CD4-positive, alpha-beta T cell treated with Interleukin-10 for 1 hour (primary cell): ENCODE data around the gene CNTNAP4.

Experiments used
- DNase-seq: peaks from one replicate; pipeline ENCODE4 v3.0.0-alpha.2; 2020

CNTNAP4 gene

DNA sequence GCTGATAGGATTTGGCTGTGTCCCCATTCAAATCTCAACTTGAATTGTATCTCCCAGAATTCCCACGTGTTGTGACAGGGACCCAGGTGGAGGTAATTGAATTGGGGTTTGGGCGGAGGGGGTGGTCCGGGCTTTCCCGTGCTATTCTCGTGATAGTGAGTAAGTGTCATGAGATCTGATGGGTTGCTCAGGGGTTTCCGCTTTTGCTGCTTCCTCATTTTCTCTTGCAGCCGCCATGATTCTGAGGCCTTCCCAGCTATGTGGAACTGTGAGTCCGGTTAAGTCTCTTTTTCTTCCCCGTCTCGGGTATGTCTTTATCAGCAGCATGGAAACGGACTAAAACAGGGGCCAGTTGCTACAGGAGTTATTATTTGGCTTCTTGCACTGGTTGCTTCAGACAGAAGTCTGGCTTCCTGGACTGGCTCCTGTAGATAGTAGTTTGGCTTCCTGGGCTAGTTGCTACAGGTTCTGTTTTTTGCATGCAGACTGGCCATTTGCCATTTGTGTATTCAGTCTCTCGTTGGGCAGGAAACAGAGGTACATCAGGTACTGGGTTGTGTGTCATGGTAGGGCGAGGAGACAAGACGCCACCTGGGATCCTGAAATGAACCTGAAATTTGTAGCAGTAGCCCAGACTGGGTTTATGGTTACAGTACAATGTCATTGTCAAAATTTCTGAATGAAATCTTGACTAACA, 32.6 kb downstream of the CNTNAP4 start:
- no peak for DNase-seq

DNA sequence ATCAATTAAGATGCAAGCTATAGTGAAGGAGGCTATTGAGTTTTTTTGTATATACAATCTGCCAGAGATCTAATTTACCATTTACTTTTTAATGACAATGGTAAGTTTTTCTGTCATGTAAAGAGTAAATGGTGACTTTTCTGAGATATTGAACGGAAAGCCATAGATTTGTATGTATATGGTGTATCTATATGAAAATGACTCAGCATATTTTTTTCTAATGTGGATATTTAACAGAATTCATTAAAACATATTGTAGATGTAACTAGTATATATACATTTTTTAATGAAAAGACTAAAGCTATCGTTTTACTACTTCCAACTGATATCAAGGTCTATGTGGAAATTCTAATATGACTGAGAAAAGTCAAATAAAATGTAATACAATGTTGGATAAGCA, 34.1 kb downstream of the CNTNAP4 start:
- no peak for DNase-seq

DNA sequence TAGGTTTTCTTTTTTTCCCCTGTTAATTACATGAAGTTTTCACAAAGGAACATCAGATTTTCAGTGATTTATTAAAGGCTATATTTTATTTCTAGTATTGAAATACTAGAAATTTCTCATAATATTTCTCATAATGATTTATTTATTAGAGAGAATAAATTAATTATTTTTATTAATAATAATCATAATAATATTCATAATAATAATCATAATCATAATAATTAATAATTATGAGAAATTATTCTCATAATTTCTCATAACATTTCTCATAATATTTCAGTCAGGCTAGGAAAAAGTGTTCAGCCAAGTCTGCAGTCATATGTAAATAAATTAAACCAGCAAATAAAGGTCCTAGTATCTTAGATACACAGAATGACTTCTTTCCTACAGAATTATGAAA, 41.4 kb downstream of the CNTNAP4 start:
- DNase-seq: no peak

DNA sequence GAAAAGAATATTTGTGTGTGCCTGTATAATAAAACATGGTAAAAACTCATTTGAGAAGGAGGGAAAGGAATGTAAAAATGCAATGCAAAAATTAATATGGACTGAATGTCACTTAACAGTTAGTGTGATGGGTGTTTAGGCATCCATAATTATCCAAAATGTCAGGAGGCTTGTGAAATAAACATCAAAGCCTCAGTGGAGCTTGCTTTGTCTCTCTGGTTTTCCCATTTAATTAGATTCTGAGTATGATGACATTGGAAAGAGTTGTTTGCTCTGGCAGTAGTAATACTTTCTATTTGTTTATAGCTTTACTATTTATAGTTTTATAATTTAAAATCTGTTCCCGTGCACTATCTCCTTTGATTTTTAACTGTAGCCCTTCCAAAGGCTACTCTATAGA, 51.9 kb downstream of the CNTNAP4 start:
- DNase-seq: no peak

DNA sequence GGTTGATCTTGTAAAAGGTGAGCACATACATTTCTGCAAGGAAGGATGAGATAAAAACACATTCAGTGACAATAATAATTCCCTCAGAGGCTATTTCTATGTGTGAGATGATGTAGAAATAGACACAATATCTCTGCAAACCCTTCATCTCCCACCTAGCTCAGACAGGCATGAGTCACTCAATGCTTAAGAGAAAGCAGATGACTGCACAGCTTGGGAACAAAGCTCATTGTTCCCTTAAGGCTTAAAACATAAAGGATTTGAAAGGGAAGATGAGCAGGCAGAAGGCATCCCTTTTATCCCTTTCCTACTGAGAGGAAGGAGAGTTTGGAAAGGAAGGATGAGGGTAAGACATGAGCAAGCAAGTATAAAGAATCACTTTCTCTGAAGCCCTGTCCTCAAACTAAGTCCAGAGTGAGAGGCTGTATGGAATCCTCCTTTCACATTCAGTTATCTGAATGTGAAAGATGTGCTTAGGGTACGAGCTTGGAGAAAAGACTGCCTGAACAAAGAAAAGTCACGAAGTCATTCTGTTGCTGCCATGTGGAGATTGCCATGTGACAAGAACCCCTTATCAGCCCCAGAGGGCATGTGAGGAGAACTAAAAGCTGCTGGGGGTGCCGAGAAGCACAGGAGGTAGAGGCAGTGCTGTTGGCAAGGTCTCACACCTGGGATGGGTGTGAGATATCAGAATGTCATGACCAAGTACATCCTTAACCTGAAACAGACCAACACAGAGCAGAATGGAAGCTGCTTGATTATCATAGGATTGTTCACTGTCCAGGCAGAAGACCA, 58.2 kb downstream of the CNTNAP4 start:
- DNase-seq: no peak

DNA sequence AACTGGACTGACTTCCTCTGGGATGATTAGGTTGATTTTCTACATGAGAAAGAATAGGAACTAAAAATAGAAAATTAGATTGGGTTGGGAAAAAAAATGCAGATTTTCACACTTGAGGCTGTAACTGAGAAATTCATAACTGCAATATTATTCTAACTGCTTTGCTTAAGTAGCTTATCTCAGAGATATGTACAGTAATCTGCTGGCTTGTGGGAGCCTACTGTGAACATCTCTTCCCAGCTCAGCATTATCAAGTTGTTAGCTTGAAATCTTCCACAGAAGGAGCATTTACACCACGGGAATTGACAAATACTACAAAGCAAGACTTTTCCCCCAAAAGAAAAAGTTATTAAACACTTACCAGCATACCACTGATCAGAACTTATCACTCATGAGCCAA, 58.9 kb downstream of the CNTNAP4 start:
- no peak for DNase-seq

DNA sequence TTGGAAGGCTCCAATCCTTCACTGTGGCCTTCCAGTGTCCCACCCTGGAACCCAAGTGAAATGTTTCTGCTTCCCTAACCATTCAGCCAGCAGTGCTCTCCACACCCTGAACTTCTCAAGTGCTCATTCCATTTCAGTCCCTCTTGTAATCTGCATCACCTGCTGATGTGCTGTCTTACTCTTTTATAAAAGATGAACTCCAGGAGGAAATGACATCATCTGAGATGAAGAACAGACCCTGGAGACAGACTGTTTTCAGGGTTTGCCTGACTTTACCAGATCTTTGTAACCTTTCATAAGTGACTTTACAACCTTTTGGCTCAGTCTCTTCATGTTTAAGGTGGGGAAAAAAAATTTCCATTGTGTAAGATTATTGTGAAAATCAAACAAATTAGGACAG, 61.3 kb downstream of the CNTNAP4 start:
- no peak for DNase-seq

DNA sequence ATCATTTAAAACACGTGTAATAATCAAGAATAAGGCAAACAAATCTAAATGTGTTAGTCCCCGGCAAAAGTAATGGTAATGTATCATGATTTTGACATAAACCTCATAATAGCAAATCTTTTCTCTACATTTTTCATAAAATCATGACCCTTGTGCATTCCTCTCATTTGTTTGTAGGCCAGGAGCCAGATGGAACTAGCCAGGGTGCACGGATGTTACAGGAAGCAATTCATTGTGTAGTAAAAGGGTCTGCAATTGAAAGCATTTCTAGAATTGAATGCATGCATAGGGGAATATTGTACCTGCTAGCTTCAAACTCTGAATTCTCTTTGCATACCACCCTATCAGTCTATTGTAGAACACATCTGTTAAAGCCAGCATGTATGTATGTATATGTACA, 66.6 kb downstream of the CNTNAP4 start:
- no peak for DNase-seq

DNA sequence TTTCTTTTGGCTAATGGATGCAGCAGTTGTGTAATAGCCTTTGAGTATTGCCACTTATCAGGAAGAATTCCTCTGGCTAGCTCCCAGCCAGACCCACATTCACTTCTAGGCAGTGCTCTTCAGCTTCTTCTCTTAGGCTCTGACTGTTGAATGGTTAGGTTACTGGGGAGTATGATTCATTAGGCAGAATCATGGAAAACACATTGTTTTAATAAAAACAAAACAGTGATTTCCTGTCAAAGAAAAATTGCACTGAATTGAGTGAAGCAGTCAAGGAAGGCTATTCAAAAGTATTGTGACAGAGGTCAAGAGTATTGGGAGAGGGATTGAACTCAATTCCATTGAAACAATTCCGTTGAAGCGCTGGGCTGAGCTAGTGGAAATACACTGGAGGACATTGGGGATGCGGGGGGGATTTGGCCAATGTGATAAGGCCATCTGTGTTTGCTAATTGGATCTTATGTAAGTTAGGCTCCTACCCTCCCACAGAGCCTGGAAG, 68.0 kb downstream of the CNTNAP4 start:
- no peak for DNase-seq

DNA sequence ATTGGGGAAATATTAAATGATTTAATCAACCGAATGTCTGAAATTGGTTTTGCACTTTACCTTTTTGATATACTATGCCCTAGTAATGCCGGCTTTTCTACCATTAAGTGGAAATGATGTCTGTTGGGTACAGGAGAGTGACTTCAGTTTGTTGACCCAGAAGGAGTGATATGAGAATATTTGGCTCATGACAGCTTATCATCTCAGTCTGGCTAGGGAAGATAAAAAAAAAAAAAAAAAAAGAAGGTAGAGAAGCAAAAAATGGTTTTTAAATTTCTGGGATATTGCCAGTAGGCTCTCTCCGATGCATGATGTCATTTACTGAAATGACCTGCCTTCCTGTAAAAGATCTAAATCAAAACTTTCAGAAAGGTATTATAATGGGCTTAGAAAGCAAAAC, 69.0 kb downstream of the CNTNAP4 start:
- DNase-seq: no peak

DNA sequence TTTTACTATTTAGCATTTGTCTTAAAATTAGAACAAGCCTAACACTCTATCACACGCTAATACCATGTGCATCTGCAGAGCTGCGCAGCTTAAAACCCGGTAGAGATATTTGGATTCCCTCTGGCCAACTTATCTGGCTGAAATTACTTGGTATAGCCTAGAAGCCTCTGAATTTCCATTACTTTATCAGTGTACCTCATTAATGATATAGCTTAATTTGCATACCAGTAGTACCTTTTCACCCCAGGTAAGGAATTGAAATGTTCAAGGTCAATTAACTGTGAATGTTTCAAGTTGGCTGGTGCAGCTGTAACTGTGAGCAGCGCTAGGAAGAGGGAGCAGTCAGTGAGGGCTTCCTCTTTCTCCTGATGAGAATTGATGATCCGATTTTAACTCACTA, 74.2 kb downstream of the CNTNAP4 start:
- DNase-seq: no peak

DNA sequence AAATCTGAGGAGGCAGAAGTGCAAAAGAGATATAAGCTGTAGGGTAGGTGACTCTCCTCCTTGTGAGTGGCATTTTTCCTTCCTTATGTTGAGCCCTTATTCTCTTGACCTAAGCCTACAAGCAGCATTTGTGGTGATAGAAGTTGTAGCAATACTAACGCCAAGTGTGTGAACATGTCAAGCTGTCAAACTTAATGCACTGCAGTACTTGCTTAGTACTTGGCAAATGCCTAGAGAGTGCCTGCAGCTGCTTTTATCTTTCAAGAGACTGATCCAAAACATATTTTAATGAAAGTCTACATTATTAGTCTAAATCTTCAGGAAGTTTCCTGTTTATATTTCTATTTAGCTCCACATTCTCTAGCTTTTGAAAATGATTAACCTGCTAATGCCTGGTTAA, 83.2 kb downstream of the CNTNAP4 start:
- no peak for DNase-seq

DNA sequence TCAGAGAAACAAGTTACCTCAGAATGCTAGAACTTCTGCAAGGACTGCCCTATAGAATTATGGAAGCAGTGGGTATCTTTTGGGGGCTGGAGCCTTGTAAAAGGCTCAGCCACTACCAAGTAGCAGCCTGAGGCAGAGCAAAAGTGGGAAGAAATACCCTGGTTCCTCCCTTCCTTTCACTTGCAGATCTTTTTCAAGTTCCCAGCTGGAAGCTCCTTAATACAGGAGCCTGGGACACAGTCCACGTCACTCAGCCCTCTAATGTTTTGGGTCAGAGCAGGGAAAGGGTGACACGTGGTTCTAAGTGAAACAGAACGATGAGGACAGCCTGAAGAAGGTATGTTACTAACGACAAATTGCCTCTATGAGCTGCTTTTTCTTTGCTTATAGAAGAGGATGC, 93.1 kb downstream of the CNTNAP4 start:
- no peak for DNase-seq

DNA sequence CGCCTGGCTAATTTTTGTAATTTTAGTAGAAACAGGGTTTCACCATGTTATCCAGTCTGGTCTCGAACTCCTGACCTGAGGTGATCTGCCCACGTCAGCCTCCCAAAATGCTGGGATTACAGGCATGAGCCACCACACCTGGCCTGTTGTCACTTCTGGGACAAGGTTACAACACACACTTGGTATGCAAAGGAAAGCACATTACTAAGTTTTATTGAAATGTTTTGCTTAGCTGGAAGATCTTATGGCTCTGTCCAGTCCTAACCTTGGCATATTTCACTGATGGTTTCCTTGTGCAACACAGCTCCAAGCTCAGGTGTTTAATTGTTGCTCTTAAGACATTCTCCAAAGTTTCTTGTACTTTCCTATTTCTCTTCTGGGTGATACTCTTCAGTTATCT, 94.2 kb downstream of the CNTNAP4 start:
- no peak for DNase-seq

DNA sequence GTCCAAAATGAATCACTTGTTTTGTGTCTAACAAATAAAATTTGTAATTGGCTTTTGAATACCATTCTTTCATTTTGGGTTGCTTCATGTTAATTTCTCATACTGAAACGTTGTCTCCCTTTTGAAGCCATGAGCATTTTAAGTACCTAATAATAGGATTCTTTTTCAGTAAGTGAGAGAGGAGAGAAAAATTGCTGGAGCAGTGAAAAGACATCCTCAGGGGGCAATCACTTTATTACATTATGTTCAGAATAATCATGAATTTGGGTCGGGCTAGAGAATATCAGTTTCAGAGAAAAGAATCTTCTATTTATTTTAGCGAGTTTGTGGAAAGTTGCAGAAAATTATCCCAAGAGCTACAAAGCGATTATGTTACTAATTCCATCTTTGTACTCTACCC, 96.8 kb downstream of the CNTNAP4 start:
- DNase-seq: no peak

DNA sequence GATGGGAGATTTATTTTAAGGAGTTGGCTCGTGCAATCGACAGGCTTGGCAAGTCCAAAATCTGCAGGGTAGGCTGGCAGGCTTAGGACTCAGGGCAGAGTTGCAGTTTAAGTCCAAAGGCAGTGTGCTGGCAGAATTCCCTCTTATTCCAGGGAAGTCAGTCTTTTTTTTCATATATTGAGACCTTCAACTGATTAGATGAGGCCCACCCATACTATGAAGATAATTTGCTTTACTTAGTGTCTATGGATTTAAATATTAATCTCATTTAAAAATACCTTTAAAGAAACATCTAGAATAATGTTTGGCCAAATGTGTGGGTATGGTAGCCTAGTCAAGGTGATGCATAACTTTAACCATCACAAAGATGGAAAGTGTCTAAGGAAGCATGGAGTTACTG, 99.8 kb downstream of the CNTNAP4 start:
- no peak for DNase-seq

DNA sequence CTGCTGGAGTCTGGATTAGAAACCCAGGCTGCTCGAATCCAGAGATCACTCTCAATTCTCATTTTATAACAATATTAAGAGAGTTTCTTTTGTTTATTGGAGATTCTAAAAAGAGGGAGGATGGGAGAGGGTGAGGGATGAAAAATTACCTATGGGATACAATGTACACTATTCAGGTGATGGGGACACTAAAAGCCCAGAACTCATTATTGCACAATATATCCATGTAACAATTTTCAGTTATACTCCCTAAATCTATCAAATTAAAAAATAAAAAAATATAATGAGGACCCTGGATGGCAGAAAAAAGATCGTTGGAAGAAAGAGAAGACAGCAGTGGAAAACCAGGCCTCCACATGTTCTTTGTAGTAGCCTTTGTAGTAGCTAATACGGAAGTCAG, 100.8 kb downstream of the CNTNAP4 start:
- DNase-seq: no peak

DNA sequence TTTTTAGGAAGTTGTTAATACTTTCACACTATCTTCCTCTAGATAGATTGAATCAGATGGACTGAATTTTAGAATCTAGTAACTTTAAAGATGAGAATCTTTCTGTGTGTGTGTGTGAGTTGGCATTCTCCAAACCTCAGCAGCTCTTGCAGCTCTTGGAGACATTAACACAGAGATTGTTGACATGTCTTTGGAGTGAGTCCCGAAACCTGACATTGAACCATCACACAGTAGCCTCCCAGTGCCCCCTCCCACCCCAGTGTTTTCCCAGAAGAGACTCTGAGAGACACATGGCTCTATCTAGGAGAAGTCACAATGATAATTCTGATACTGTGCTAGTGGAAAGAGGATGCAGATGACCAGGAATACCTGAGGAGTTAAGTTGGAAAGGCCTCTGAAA, 103.9 kb downstream of the CNTNAP4 start:
- no peak for DNase-seq

DNA sequence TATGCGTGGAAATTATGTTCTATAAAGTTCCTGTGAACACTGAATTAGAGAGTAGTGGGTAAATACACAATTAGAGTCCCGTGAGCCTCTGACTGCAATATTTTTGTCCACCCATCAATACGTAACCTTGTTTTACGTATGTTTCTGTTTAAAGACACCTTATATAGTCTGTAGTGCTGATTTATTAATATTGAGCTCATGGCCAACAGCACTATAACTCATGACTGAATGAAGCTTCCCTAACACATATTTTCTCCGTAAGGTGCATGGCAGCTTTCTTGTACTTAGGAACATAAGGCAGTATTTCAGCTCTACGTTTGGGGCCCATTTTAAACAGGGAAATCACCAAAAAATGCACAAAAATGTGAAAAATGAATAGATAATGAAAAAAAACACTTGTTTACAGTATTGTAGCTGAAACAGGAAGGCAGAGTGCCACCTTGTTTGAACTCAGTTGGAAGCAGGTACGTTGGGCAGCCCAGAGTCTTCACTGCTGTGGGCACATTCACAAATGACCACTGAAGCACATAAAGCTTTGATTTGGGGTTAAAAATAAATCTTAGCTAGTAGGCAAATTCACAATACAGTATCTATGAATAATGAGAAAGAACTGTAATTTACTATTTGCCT, 108.5 kb downstream of the CNTNAP4 start:
- DNase-seq: no peak

DNA sequence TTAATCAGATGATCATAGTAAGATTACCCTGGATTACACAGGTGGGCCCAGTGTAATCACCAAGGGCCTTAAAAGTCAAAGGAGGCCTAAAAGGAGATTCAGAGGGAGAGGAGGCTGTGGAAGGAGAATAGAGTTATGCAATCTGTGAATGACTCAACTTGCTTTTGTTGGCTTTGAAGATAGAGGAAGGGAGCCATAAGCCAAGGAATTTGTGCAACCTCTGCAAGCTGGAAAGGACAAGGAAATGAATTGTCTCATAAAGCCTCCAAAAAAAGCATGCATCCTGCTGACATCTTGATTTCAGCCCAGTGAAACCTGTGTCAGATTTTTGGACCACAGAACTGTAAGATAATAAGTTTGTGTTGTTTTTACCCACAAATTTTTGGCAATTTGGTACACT, 109.6 kb downstream of the CNTNAP4 start:
- DNase-seq: no peak

DNA sequence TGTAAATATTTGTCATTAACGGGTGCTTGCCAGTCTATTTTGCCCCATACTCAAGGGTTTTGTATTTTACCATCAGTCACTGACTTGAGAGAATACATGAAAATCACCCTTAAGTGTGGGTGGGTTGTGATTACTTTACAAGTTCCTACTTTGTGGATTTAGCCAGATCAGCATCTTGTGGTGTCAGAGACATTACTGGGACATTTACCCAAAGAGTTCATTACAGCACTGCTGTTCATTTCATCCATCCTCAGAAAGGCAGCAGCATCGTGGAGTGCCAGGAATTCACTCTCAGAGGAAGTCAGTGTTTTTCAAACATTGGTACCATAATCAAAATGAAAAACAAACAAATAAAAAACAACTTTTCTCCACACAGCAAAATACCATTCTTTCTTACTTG, 110.8 kb downstream of the CNTNAP4 start:
- no peak for DNase-seq

DNA sequence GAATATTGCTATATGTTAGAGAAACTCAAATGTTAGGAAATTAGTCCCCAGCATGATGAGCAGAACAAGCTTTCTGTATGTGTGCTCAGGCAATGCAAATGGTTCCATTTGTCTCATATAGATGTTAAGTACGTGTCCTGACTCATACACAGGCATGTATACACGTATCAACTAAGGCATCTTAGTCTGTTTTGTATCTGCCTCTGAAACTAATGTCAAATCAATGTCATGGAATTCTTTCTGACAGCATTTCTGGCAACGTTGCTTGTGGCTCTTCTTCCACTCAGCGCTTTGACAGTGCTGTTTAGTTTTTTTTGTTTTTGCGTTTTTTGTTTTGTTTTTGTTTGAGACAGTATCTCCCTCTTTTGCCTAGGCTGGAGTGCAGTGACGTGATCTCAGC, 111.9 kb downstream of the CNTNAP4 start:
- DNase-seq: no peak

DNA sequence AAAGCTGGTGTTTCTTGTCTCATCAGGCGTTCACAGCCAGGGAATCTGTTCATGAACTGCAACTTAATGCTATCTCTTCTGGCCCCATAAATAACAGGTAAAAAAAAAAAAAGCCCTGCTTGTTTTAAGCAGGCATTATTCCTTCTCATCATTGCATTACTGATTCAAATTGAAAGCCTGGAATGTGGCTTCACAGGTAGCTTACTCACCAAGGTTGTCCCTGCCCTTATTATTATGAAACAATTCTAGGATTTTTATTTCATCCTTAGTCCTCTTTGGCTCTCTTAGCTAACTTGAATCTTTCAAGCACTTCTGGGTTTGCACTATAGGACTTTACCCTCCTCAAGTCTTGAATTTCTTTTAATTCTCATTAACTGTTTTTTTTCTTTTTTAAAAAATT, 113.3 kb downstream of the CNTNAP4 start:
- DNase-seq: no peak

DNA sequence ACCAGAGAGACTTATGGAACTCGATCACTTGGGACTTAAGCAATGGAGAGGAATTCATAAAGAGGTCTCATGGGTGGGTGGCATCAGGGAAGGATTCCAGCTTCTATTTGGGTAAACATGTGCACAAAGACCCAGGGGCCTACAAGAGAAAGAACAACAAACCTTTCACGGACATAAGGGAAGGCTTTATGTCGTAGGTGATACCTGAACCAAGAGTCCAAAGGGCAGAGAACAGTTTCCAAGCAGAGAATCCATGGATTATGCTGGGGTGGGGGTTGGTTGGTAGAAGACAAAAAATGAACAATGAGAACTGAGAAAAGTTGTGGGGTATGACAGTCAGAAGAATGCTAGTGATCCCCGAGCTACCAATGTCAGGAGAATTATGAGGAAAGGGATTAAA, 119.8 kb downstream of the CNTNAP4 start:
- DNase-seq: no peak
